ENCODE measurements around the gene ARHGDIB. TPM values are rescaled to one million over a fixed set of nuclear protein-coding genes. Genes with fewer than 3 reads are reported as not detected.

Gene ARHGDIB
- total RNA-seq, 1 donor from 2014 or later = 0.79 TPM

DNA sequence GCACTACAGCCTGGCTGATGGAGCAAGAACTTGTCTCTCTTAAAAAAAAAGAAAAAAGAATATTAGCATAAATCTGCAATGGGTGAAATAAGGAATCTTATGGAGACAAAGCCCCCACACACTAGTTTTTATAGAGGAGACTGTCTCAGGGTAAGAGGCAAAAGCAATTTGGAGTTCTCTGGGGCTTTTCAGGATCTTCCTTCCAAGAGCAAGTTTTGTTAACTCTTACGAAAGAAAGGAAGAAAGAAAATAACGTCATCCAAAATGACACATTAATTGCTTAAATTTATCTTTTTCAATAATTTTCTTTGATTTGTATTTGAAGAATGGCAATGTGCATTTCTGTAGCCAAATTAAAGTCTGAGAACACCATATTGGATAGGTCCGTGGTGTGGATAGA, 15.3 kb upstream of the ARHGDIB start:
- no peaks in the 10 kb centered on the region for H3K9me3 Mint-ChIP-seq (ENCODE audit: low read depth)
- TF ChIP-seq, protein P1, sequence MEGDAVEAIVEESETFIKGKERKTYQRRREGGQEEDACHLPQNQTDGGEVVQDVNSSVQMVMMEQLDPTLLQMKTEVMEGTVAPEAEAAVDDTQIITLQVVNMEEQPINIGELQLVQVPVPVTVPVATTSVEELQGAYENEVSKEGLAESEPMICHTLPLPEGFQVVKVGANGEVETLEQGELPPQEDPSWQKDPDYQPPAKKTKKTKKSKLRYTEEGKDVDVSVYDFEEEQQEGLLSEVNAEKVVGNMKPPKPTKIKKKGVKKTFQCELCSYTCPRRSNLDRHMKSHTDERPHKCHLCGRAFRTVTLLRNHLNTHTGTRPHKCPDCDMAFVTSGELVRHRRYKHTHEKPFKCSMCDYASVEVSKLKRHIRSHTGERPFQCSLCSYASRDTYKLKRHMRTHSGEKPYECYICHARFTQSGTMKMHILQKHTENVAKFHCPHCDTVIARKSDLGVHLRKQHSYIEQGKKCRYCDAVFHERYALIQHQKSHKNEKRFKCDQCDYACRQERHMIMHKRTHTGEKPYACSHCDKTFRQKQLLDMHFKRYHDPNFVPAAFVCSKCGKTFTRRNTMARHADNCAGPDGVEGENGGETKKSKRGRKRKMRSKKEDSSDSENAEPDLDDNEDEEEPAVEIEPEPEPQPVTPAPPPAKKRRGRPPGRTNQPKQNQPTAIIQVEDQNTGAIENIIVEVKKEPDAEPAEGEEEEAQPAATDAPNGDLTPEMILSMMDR (IDR thresholded peaks at IDR 0.05; ENCODE audit: unreplicated experiment) = no peak

DNA sequence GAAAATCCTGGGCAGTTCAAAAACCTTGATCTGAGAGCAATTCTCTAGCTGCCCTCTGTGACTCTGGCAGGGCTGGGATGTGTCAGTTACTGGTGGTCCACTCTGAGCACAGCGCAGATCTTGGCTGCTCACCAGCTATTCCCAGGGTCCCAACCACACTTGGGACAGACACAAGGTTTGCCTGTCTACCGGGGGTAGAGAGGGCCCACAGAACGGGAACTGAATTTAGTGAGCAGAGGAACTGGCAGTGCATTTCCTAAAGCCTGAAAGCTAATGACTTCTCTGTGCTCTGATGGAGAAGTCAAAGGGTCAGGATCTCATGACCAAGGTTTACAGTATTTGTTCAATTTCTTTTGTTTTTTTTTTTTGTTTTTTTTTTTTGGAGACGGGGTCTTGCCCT, 14.1 kb upstream of the ARHGDIB start:
- Mint-ChIP-seq H3K36me3 (ENCODE audit: insufficient read depth) (no peaks in the 10 kb centered on the region), H3K4me1 (ENCODE audit: low read depth) (peaks cover 21% of the 10 kb centered on the region), H3K27ac (no peak overlapping the region), H3K4me3 (ENCODE audit: low read depth) (no peak overlapping the region), H3K9me3 (ENCODE audit: low read depth) (no peaks in the 10 kb centered on the region), H3K27me3 (peaks cover 5% of the 10 kb centered on the region)
- DNase-seq (ENCODE audit: low spot score, unreplicated experiment) = no peak
- TF ChIP-seq, protein P1 (IDR thresholded peaks at IDR 0.05; ENCODE audit: unreplicated experiment) = no peak

More for the DNA sequence above, 15.3 kb upstream of the ARHGDIB start:
- DNase-seq (ENCODE audit: low spot score, unreplicated experiment) = no peak
- no peak overlapping the region for H3K27ac Mint-ChIP-seq
- no peak overlapping the region for H3K4me3 Mint-ChIP-seq (ENCODE audit: low read depth)
- peaks cover 5% of the 10 kb centered on the region for H3K27me3 Mint-ChIP-seq
- peaks cover 21% of the 10 kb centered on the region for H3K4me1 Mint-ChIP-seq (ENCODE audit: low read depth)
- no peaks in the 10 kb centered on the region for H3K36me3 Mint-ChIP-seq (ENCODE audit: insufficient read depth)

DNA sequence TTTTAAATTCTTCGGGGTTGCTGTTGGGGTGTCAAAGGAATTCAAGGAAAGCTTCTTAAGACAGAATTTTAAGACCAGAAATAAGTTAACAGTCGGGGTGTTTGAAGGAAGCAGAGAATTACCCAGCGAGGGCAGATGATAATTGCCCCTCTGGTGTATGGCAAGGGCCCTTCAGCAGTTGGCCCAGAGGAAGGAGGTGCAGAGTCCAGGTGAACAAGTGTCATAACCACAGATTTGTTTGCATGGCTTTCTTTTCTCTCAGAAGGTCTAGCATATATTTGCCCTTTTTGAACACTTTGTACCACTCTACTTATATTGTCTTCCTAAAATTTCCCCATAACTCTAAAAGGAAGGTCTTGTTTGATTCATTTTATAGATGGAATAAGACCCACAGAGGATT, 13.2 kb upstream of the ARHGDIB start:
- no peak for DNase-seq (ENCODE audit: low spot score, unreplicated experiment)
- H3K27me3 Mint-ChIP-seq = peaks cover 5% of the 10 kb centered on the region
- peaks cover 21% of the 10 kb centered on the region for H3K4me1 Mint-ChIP-seq (ENCODE audit: low read depth)
- H3K36me3 Mint-ChIP-seq (ENCODE audit: insufficient read depth) = no peaks in the 10 kb centered on the region
- TF ChIP-seq, protein P1 (IDR thresholded peaks at IDR 0.05; ENCODE audit: unreplicated experiment) = no peak
- no peak overlapping the region for H3K4me3 Mint-ChIP-seq (ENCODE audit: low read depth)
- no peak overlapping the region for H3K27ac Mint-ChIP-seq
- H3K9me3 Mint-ChIP-seq (ENCODE audit: low read depth) = peaks cover 4% of the 10 kb centered on the region

DNA sequence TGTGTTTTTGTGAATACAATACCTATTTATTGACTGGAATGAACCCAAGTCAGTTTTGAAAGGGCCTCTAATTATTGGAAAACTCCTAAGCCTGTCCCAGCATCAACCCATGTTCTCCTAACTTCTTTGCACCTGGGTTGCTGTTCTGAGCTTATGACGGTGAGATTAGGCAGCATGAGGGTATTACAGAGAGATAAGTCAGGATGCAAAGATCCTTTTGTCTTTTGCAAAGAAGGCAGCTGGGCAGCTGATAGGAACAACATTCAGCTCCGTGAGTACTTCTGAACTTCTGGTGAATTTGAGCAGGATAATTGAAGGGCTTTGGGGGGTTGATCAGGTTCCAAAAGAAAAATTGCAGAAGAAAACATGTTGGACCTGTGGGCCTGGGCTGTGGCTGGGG, 11.4 kb upstream of the ARHGDIB start, which contains the start of gene PDE6H:
Gene PDE6H, plus strand, starts transcription at position 227 of the 400 bp plus-strand sequence. CDS start 4,971 bp downstream, outside the sequence.
- Mint-ChIP-seq H3K36me3 (ENCODE audit: insufficient read depth) (no peaks in the 10 kb centered on the region), H3K4me3 (ENCODE audit: low read depth) (no peak within 1 kb of the TSS), H3K27ac (no peak within 1 kb of the TSS), H3K4me1 (ENCODE audit: low read depth) (peaks cover 15% of the 10 kb centered on the region), H3K9me3 (ENCODE audit: low read depth) (peaks cover 4% of the 10 kb centered on the region), H3K27me3 (peaks cover 5% of the 10 kb centered on the region)
- TF ChIP-seq, protein P1 (IDR thresholded peaks at IDR 0.05; ENCODE audit: unreplicated experiment) = no peak
- no peak for DNase-seq (ENCODE audit: low spot score, unreplicated experiment)

DNA sequence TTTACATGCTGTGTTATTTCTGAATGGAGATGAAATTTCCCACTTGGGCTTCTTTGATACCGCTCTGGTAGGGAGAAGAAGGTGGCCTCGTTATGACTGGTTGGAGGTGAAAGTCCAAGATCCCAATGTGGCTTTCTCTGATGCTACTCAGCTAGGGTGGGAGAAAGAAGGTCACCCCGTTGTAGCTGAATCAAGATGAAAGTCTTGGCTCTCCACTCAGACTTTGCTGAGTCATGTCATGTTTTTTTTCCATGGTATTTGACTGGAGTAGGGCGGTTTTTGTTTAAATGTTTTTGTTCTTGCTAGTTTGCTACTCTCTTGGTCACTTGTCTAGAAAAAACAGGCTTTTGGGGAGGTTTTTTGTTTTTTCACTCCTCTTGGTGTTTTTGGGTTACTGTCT, 9.1 kb upstream of the ARHGDIB start:
- no peak for DNase-seq (ENCODE audit: low spot score, unreplicated experiment)
- H3K27ac Mint-ChIP-seq = no peak overlapping the region
- H3K4me3 Mint-ChIP-seq (ENCODE audit: low read depth) = no peak overlapping the region
- H3K9me3 Mint-ChIP-seq (ENCODE audit: low read depth) = peaks cover 4% of the 10 kb centered on the region
- H3K4me1 Mint-ChIP-seq (ENCODE audit: low read depth) = peaks cover 7% of the 10 kb centered on the region
- H3K27me3 Mint-ChIP-seq = peaks cover 5% of the 10 kb centered on the region
- no peaks in the 10 kb centered on the region for H3K36me3 Mint-ChIP-seq (ENCODE audit: insufficient read depth)
- TF ChIP-seq, protein P1 (IDR thresholded peaks at IDR 0.05; ENCODE audit: unreplicated experiment) = no peak

Data from progenitor cell of endocrine pancreas (in vitro differentiated cells).